SK-N-MC (cell line): ENCODE data around the gene BBLN.

Experiments used
- EZH2 ChIP-seq: fragments of 200-600 bp; sonication (generic); IDR thresholded peaks from one replicate; pipeline ENCODE4 v1.6.1; 2017; ENCODE audit warnings: antibody characterized with exemption
- POLR2AphosphoS5 ChIP-seq: IDR thresholded peaks from 2 replicates; pipeline ENCODE4 v1.6.1; 2012; ENCODE audit warnings: mild to moderate bottlenecking, low read depth, low read length, borderline replicate concordance

DNA sequence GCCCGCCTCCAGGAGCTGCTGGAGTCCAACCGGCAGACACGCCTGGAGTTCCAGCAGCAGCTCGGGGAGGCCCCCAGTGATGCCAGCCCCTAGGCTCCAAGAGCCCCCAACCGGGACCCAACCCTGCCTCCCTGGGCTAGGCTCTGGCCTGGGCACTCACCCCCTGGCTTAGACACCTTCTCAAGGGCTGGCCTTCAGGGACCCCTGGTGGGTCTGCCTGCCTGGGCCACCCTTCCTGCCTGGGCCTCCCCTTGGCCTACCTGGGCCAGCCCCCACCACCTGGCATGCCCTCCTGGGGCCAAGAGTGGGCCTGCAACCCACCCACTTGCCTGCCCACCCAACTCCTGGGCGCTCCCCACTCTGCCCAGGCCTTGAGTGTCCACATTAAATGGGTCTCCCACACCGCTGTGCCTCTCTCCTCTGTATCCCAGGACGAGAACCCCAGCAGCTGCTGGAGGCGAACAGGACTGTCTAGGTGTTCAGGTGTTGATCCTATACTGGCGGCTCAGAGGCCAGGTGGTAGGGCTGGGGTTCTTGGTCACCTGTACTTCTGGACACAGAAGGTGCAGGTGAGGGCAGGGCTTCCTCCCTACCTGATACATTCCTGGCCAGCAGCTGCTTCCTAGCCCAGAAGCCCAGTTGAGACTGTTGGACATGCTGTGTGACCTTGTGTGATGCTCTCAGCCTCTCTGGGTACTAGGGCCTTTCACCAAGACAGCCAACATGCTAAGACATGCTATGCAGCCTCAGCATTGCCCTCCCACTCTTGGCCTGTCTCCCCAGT lies 3.6 kb downstream of the BBLN start:
- no peak for TF ChIP-seq EZH2
- TF ChIP-seq POLR2AphosphoS5, result no peak
